ENCODE data around the gene CHCHD6. TPM values are rescaled to one million over a fixed set of nuclear protein-coding genes. Genes with fewer than 3 reads are reported as not detected.

CHCHD6 gene
- polyA plus RNA-seq, 1 donor from 2014 or later = 102 TPM

DNA sequence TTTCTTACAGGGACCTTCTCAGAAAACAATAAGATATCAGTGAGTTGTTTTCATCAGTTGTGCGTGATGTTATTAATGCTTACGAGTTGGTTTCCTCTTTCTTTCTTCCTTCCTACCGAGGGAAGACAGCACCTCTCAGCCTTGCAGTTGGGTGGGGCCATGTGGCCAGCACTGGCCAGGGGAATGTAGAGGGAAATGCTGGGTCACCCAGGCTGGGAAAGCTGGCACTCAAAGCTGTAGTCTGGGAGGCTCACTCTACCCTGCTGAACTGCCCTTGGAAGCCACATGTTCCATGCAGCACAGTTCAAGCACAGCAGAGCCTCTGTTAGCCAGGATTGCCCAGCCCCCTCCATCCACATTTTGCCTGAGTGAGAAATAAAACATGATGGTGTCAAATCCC lies 10.1 kb upstream of the CHCHD6 start:
- no peaks in the 10 kb centered on the region for H3K79me2 ChIP-seq (replicated peaks; ENCODE audit: insufficient read depth, low read length)
- no peaks in the 10 kb centered on the region for H3K36me3 ChIP-seq (ENCODE audit: insufficient read depth, low read length)
- no peak overlapping the region for H3K4me2 ChIP-seq (ENCODE audit: low read length)
- H3K9me3 ChIP-seq (ENCODE audit: low read length) = no peaks in the 10 kb centered on the region
- no peaks in the 10 kb centered on the region for H3K27me3 ChIP-seq (ENCODE audit: insufficient read depth, low read depth, low read length)
- H2AFZ ChIP-seq (ENCODE audit: low read depth, low read length) = no peak overlapping the region
- H3F3A ChIP-seq (ENCODE audit: insufficient read depth, low read length, poor library complexity, severe bottlenecking) = no peaks in the 10 kb centered on the region
- H3K9me2 ChIP-seq (ENCODE audit: insufficient read depth, low read length) = no peaks in the 10 kb centered on the region
- H3K9ac ChIP-seq (ENCODE audit: low read length) = no peak overlapping the region
- H3K4me3 ChIP-seq (ENCODE audit: low read length) = no peak overlapping the region
- TF ChIP-seq EZH2 (IDR thresholded peaks at IDR 0.05; ENCODE audit: borderline replicate concordance, insufficient read depth, low read length, poor library complexity, severe bottlenecking) (no peak), TAF1 (IDR thresholded peaks at IDR 0.05; ENCODE audit: low read depth) (no peak), MXI1 (conservative IDR thresholded peaks at IDR 0.05; ENCODE audit: poor library complexity, severe bottlenecking) (no peak), RAD21 (conservative IDR thresholded peaks at IDR 0.05) (no peak), POLR2AphosphoS5 (IDR thresholded peaks at IDR 0.05) (no peak)
- H4K20me1 ChIP-seq (ENCODE audit: insufficient read depth) = no peaks in the 10 kb centered on the region
- no peak overlapping the region for H3K27ac ChIP-seq (ENCODE audit: low read length)

GRCh38 chr3:126696701-126697267 lies 7.3 kb upstream of the CHCHD6 start:
- H3K9me3 ChIP-seq (ENCODE audit: low read length) = no peaks in the 10 kb centered on the region
- no peaks in the 10 kb centered on the region for H3K9me2 ChIP-seq (ENCODE audit: insufficient read depth, low read length)
- H3F3A ChIP-seq (ENCODE audit: insufficient read depth, low read length, poor library complexity, severe bottlenecking) = no peaks in the 10 kb centered on the region
- no peak overlapping the region for H2AFZ ChIP-seq (ENCODE audit: low read depth, low read length)
- no peaks in the 10 kb centered on the region for H3K79me2 ChIP-seq (replicated peaks; ENCODE audit: insufficient read depth, low read length)
- no peak for TF ChIP-seq TAF1 (IDR thresholded peaks at IDR 0.05; ENCODE audit: low read depth)
- no peak for TF ChIP-seq RAD21 (conservative IDR thresholded peaks at IDR 0.05)
- TF ChIP-seq SMC3 (conservative IDR thresholded peaks at IDR 0.05; ENCODE audit: poor library complexity) = no peak
- no peak for TF ChIP-seq EP300 (conservative IDR thresholded peaks at IDR 0.05; ENCODE audit: poor library complexity, severe bottlenecking)
- TF ChIP-seq MXI1 (conservative IDR thresholded peaks at IDR 0.05; ENCODE audit: poor library complexity, severe bottlenecking) = no peak
- TF ChIP-seq EZH2 (IDR thresholded peaks at IDR 0.05; ENCODE audit: borderline replicate concordance, insufficient read depth, low read length, poor library complexity, severe bottlenecking) = no peak
- TF ChIP-seq, protein P1, sequence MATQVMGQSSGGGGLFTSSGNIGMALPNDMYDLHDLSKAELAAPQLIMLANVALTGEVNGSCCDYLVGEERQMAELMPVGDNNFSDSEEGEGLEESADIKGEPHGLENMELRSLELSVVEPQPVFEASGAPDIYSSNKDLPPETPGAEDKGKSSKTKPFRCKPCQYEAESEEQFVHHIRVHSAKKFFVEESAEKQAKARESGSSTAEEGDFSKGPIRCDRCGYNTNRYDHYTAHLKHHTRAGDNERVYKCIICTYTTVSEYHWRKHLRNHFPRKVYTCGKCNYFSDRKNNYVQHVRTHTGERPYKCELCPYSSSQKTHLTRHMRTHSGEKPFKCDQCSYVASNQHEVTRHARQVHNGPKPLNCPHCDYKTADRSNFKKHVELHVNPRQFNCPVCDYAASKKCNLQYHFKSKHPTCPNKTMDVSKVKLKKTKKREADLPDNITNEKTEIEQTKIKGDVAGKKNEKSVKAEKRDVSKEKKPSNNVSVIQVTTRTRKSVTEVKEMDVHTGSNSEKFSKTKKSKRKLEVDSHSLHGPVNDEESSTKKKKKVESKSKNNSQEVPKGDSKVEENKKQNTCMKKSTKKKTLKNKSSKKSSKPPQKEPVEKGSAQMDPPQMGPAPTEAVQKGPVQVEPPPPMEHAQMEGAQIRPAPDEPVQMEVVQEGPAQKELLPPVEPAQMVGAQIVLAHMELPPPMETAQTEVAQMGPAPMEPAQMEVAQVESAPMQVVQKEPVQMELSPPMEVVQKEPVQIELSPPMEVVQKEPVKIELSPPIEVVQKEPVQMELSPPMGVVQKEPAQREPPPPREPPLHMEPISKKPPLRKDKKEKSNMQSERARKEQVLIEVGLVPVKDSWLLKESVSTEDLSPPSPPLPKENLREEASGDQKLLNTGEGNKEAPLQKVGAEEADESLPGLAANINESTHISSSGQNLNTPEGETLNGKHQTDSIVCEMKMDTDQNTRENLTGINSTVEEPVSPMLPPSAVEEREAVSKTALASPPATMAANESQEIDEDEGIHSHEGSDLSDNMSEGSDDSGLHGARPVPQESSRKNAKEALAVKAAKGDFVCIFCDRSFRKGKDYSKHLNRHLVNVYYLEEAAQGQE (IDR thresholded peaks at IDR 0.05; ENCODE audit: borderline replicate concordance) = no peak
- TF ChIP-seq POLR2AphosphoS5 (IDR thresholded peaks at IDR 0.05) = no peak
- no peak for TF ChIP-seq CTCF (IDR thresholded peaks at IDR 0.05; ENCODE audit: poor library complexity, severe bottlenecking)
- no peaks in the 10 kb centered on the region for H3K27me3 ChIP-seq (ENCODE audit: insufficient read depth, low read depth, low read length)
- no peak overlapping the region for H3K4me2 ChIP-seq (ENCODE audit: low read length)
- H4K20me1 ChIP-seq (ENCODE audit: insufficient read depth) = no peaks in the 10 kb centered on the region
- no peak overlapping the region for H3K9ac ChIP-seq (ENCODE audit: low read length)
- H3K27ac ChIP-seq (ENCODE audit: low read length) = no peak overlapping the region
- H3K36me3 ChIP-seq (ENCODE audit: insufficient read depth, low read length) = no peaks in the 10 kb centered on the region
- H3K4me3 ChIP-seq (ENCODE audit: low read length) = no peak overlapping the region

All from neural cell (in vitro differentiated cells).